ENCODE data around the gene ARHGEF12.
A peak's percentile ranks its signal among the peaks of the same experiment; 100 is the strongest.

ARHGEF12 gene

GRCh38 chr11:120388261-120388660 is 52.0 kb downstream of the ARHGEF12 start:
- DNase-seq (ENCODE audit: low read depth in 2 of 2) = no peak
- no peak overlapping the region for H3K4me3 ChIP-seq (replicated peaks in 1 of 2; ENCODE audit: low read depth in 2 of 2, low read length in 2 of 2)
- no peak for TF ChIP-seq CTCF (IDR thresholded peaks at IDR 0.05; ENCODE audit: low read depth, low read length)

GRCh38 chr11:120389693-120390584 is 53.7 kb downstream of the ARHGEF12 start:
- no peak for TF ChIP-seq CTCF (IDR thresholded peaks at IDR 0.05; ENCODE audit: low read depth, low read length)
- H3K4me3 ChIP-seq (replicated peaks in 1 of 2; ENCODE audit: low read depth in 2 of 2, low read length in 2 of 2) = no peak overlapping the region
- no peak for DNase-seq (ENCODE audit: low read depth in 2 of 2)

GRCh38 chr11:120390585-120390922 is 54.3 kb downstream of the ARHGEF12 start:
- DNase-seq (ENCODE audit: low read depth in 2 of 2) = no peak
- no peak overlapping the region for H3K4me3 ChIP-seq (replicated peaks in 1 of 2; ENCODE audit: low read depth in 2 of 2, low read length in 2 of 2)
- no peak for TF ChIP-seq CTCF (IDR thresholded peaks at IDR 0.05; ENCODE audit: low read depth, low read length)

GRCh38 chr11:120391292-120391691 is 55.1 kb downstream of the ARHGEF12 start:
- H3K4me3 ChIP-seq (replicated peaks in 1 of 2; ENCODE audit: low read depth in 2 of 2, low read length in 2 of 2) = no peak overlapping the region
- DNase-seq (ENCODE audit: low read depth in 2 of 2) = peak in 1 of 2 donors; percentile 16
- no peak for TF ChIP-seq CTCF (IDR thresholded peaks at IDR 0.05; ENCODE audit: low read depth, low read length)

- no peak for DNase-seq (ENCODE audit: low read depth in 2 of 2)
- no peak overlapping the region for H3K4me3 ChIP-seq (replicated peaks in 1 of 2; ENCODE audit: low read depth in 2 of 2, low read length in 2 of 2)
- no peak for TF ChIP-seq CTCF (IDR thresholded peaks at IDR 0.05; ENCODE audit: low read depth, low read length)
Observed at GRCh38 chr11:120391854-120392253, 55.6 kb downstream of the ARHGEF12 start.

GRCh38 chr11:120392314-120392713 is 56.1 kb downstream of the ARHGEF12 start:
- H3K4me3 ChIP-seq (replicated peaks in 1 of 2; ENCODE audit: low read depth in 2 of 2, low read length in 2 of 2) = no peak overlapping the region
- TF ChIP-seq CTCF (IDR thresholded peaks at IDR 0.05; ENCODE audit: low read depth, low read length) = no peak
- peak in 1 of 2 donors; percentile 59 for DNase-seq (ENCODE audit: low read depth in 2 of 2)

All from cardiac fibroblast (primary cell).